GM12878 (cell line): ENCODE results near the gene GTPBP4. TPM values are rescaled to one million over a fixed set of nuclear protein-coding genes. Genes with fewer than 3 reads are reported as not detected.

ENCODE experiments used
- ATAC-seq: fragments of 200-7000 bp; cut with Tn5 transposase; 3 replicates; pipeline ENCODE4 v1.9.1; 2020; ENCODE audit warnings: mild to moderate bottlenecking, moderate library complexity
- BruUV-seq: library from RNA; stranded (reverse); fragments of 400-500 nt; replicated peaks from 2 replicates; lab custom pipeline; 2021; lab: Mats Ljungman, UMichigan
- CTCF ChIA-PET: fragments of 300-600 bp; sonication (Branson Sonifier 250); formaldehyde crosslinking; extraction: SDS; loops from one replicate; lab custom pipeline; 2021; ENCODE audit warnings: inconsistent platforms; lab: Yijun Ruan, JAX
- POLR2A ChIA-PET: fragments of 350-600 bp; formaldehyde crosslinking; extraction: SDS; loops from one replicate; lab custom pipeline; 2021; ENCODE audit warnings: inconsistent platforms; lab: Charles Lee
- RAD21 ChIA-PET: fragments of 300-600 bp; sonication (Branson Sonifier 250); formaldehyde crosslinking; loops from one replicate; lab custom pipeline; 2023; ENCODE audit warnings: antibody characterized with exemption; ENCODE audit not compliant: unreplicated experiment; lab: Charles Lee
- SMC1A ChIA-PET: fragments of 300-600 bp; sonication (Branson Sonifier 250); formaldehyde crosslinking; loops from one replicate; lab custom pipeline; 2023; ENCODE audit not compliant: unreplicated experiment, uncharacterized antibody; lab: Charles Lee
- DNase-seq: peaks from one replicate; pipeline ENCODE4 v3.0.0-alpha.2; 2011; ENCODE audit warnings: low read depth, low spot score
- FAIRE-seq: peaks from 3 replicates; lab custom pipeline; 2011; peaks lifted over from hg19 to GRCh38; lab: Jason Lieb, UNC
- H2AFZ ChIP-seq: 2 replicates; pipeline ENCODE4 v1.6.0; 2011; ENCODE audit warnings: low read depth, low read length, control low read depth; ENCODE audit not compliant: control insufficient read depth
- H3K27ac ChIP-seq: 2 replicates; pipeline ENCODE4 v1.5.1; 2011; ENCODE audit warnings: control low read depth; ENCODE audit not compliant: control insufficient read depth, insufficient read depth
- H3K27me3 ChIP-seq, 2 experiments: replicated peaks in 1 of 2; 2 replicates each; pipeline versions ENCODE4 v1.6.0 to v1.6.1; 2011; ENCODE audit warnings: low read length in 1 of 2; ENCODE audit not compliant: control insufficient read depth in 2 of 2, insufficient read depth in 2 of 2
- H3K36me3 ChIP-seq, 2 experiments: 2 replicates each; pipeline ENCODE4 v1.5.1; 2011; ENCODE audit warnings: low read length in 1 of 2; ENCODE audit not compliant: control insufficient read depth in 2 of 2, insufficient read depth in 2 of 2
- H3K4me1 ChIP-seq: 2 replicates; pipeline ENCODE4 v1.6.1; 2011; ENCODE audit warnings: mild to moderate bottlenecking, low read length, moderate library complexity, mixed read lengths; ENCODE audit not compliant: control insufficient read depth, insufficient read depth
- H3K4me2 ChIP-seq: 2 replicates; pipeline ENCODE4 v1.6.0; 2011; ENCODE audit warnings: control low read depth; ENCODE audit not compliant: control insufficient read depth, insufficient read depth
- H3K4me3 ChIP-seq: fragments of 200-600 bp; sonication (generic); 2 replicates; pipeline ENCODE4 v1.5.1; 2016
- H3K79me2 ChIP-seq: 2 replicates; pipeline ENCODE4 v1.6.0; 2011; ENCODE audit warnings: low read length; ENCODE audit not compliant: control insufficient read depth, insufficient read depth
- H3K9ac ChIP-seq: 2 replicates; pipeline ENCODE4 v1.8.0; 2011; ENCODE audit warnings: low read length, control low read depth, mixed read lengths; ENCODE audit not compliant: control insufficient read depth, insufficient read depth
- H3K9me3 ChIP-seq: replicated peaks from 3 replicates; pipeline ENCODE4 v1.5.1; 2011; ENCODE audit warnings: mild to moderate bottlenecking, low read length; ENCODE audit not compliant: control insufficient read depth, insufficient read depth
- H4K20me1 ChIP-seq: 2 replicates; pipeline ENCODE4 v1.6.0; 2011; ENCODE audit not compliant: control insufficient read depth, insufficient read depth
- KAT2A ChIP-seq: conservative IDR thresholded peaks from 2 replicates; pipeline ENCODE4 v1.6.1; 2011; ENCODE audit warnings: low read depth, low read length; ENCODE audit not compliant: control insufficient read depth
- POLR2A ChIP-seq: IDR thresholded peaks from 2 replicates; pipeline ENCODE4 v1.6.1; 2011; ENCODE audit warnings: low read depth, mild to moderate bottlenecking, low read length
- POLR2AphosphoS5 ChIP-seq: IDR thresholded peaks from 2 replicates; pipeline ENCODE4 v1.6.1; 2011; ENCODE audit warnings: mild to moderate bottlenecking, low read length, inconsistent platforms
- SMARCA5 ChIP-seq: fragments of 450-650 bp; IDR thresholded peaks from 2 replicates; pipeline ENCODE4 v1.6.1; 2017; ENCODE audit warnings: mild to moderate bottlenecking
- TAF1 ChIP-seq: IDR thresholded peaks from 2 replicates; pipeline ENCODE4 v1.6.1; 2011; ENCODE audit warnings: mild to moderate bottlenecking, low read depth, low read length, borderline replicate concordance
- ZNF384 ChIP-seq: IDR thresholded peaks from 2 replicates; pipeline ENCODE4 v1.6.1; 2012; ENCODE audit warnings: low read depth, mild to moderate bottlenecking, low read length, improper control_type of control experiment, borderline replicate concordance
- WGBS: methylation state at CpG from one replicate; pipeline ENCODE4 v1.1.6; 2016; ENCODE audit warnings: low lambda C conversion rate; ENCODE audit not compliant: insufficient replicate concordance, insufficient coverage; ENCODE audit errors: missing lambda C conversion rate; 5-methylcytosine and 5-hydroxymethylcytosine counted together
- in situ Hi-C: fragments of 300-500 bp; cut with MboI; formaldehyde crosslinking; loops from 9 replicates; pipeline ENCODE4 v1.14.3; 2018; ENCODE audit warnings: mixed read lengths
- intact Hi-C: fragments of 100-400 bp; cut with micrococcal nuclease; formaldehyde crosslinking; loops from one replicate; pipeline ENCODE4 v1.14.2; 2022; ENCODE audit not compliant: unreplicated experiment
- polyA plus RNA-seq, 11 experiments: library from polyadenylated mRNA; depleted of rRNA in 4 of 11; unstranded in 6 of 11; stranded (reverse) in 5 of 11; fragments of >200 nt; fragmentation: Nextera tagmentation in 4 of 11; fragmentation: Illumina TruSeq in 1 of 11; extraction: Ambion mirVana in 4 of 11; extraction: Trizol in 1 of 11; gene quantifications; 1 replicate in 1 of 11; 2 replicates in 10 of 11; pipeline versions ENCODE4 v1.2.1 to v1.2.3, GENCODE V29; 2011 to 2016; ENCODE audit warnings: inconsistent platforms in 2 of 11, missing spikeins in 2 of 11, low read depth in 1 of 11
- total RNA-seq, 4 experiments: library from RNA; depleted of rRNA in 3 of 4; stranded (reverse); fragments of >200 nt in 3 of 4; fragmentation: Illumina TruSeq in 1 of 4; extraction: Trizol in 1 of 4; gene quantifications; 2 replicates each; pipeline versions ENCODE4 v1.2.1 to v1.2.3, GENCODE V29; 2013 to 2021
- TF ChIP-seq, protein P1 (sequence below), 3 experiments: IDR thresholded peaks in 2 of 3; conservative IDR thresholded peaks in 1 of 3; 2 replicates each; pipeline ENCODE4 v1.5.1; 2011; ENCODE audit warnings: low read depth in 3 of 3, low read length in 3 of 3, mild to moderate bottlenecking in 3 of 3, control low read depth in 2 of 3, moderate library complexity in 2 of 3, inconsistent platforms in 1 of 3, mixed read lengths in 1 of 3; ENCODE audit not compliant: control insufficient read depth in 2 of 3, insufficient read depth in 1 of 3; ENCODE audit errors: extremely low read depth in 1 of 3

GTPBP4 gene
- total and polyA plus RNA-seq, 10 of the 15 experiments (the other 5 are each of a cell fraction or from before 2014, with no cell fraction given), result 58.5 to 118 (median 71.4) TPM

DNA sequence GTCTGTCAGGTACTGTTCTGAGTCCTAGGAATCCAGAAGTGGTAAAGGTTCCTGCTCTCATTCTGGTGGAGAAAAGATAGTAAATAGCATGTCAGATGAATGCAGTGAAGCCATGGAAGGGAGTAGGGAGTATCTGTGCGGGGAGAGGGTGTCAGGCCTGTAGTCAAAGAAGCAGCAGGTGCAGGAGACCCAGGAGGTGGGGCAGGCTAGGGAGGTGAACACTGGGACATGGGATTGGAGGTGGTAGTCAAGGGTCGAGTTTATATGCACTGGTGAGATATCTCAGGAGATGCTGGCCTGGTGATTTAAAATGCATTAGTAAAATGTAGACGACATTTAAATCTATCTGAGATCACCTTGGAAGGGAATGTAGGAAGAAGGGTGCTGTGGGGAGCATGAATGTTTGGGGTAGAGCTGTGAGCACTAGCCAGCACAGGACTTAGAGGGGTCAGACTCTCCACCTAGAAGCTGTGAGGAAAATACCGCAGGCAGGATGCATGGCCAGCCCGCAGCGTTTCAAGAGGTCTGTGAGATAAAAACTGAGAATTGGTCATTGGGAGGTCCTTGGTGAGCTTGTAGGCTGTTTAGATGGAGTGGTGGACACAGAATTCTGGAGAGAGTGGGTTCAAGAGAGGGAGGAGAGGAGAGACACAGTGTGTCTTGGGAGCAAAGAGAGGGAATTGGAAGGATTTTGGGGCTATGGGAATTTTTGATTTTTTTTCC is 6.8 kb downstream of the GTPBP4 start:
- in situ Hi-C loops (no loop called here), intact Hi-C loops (loop anchor here (2.0 kb wide), 1 partner anchor 14 kb away; no protein-coding TSS in a partner anchor)
- no peak for FAIRE-seq
- no peak overlapping the region for H3K27ac ChIP-seq
- H3K27me3 ChIP-seq, result no peaks in the 10 kb centered on the region
- ChIA-PET CTCF (interaction anchor here (1.1 kb wide), 1 partner anchor 9 kb away, joined by 3 read pairs; no protein-coding TSS in a partner anchor), RAD21 (no interaction called here), POLR2A (no interaction called here), SMC1A (no interaction called here)
- TSS peak; percentile 0 for BruUV-seq
- DNase-seq, result no peak
- peaks cover 3% of the 10 kb centered on the region; the same call in 1 of the 2 replicates for H4K20me1 ChIP-seq
- ATAC-seq, result no peak
- peaks cover 29 to 40% of the 10 kb centered on the region in 2 experiments for H3K36me3 ChIP-seq
- TF ChIP-seq KAT2A, result no peak
- TF ChIP-seq ZNF384, result no peak
- TF ChIP-seq POLR2A, result peak; percentile 40; the same call in 1 of the 2 replicates
- peak; percentile 51 for TF ChIP-seq POLR2AphosphoS5
- no peak overlapping the region for H3K4me3 ChIP-seq
- 94% methylated on average over 6 of the region's 6 CpGs for WGBS
- H3K4me2 ChIP-seq, result no peak overlapping the region
- no peaks in the 10 kb centered on the region; the same call in 2 of the 3 replicates for H3K9me3 ChIP-seq
- no peak overlapping the region for H2AFZ ChIP-seq
- no peak overlapping the region for H3K9ac ChIP-seq
- H3K79me2 ChIP-seq, result peaks cover 27% of the 10 kb centered on the region
- peaks cover 4% of the 10 kb centered on the region; the same call in 1 of the 2 replicates for H3K4me1 ChIP-seq

DNA sequence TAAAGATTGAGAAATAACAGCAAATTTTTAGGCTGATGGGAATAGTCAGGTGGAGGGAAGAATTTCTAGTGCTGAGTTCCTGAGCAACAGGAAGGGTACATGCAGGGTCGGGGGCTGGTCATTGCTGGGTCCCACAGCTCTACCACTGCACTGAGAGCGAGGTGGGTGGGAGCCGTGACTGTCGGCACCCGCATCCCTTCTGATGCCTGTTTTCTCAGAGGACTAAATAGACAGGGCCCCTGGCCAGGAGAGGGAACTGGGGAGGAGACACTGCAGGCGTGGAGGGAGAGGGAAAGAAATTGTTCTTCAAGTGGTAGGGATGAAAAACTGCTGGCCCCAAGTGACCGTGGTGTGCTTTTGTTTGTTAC is 7.3 kb downstream of the GTPBP4 start:
- intact Hi-C loops, result loop anchor here (2.0 kb wide), 1 partner anchor 13 kb away; no protein-coding TSS in a partner anchor
- BruUV-seq, result no TSS peak
- SMC1A ChIA-PET, result no interaction called here
- TF ChIP-seq POLR2A (0 out of 2 replicates have a peak, but pooled peaks have one; percentile 31), SMARCA5 (no peak), TAF1 (no peak)
- TF ChIP-seq, protein P1, sequence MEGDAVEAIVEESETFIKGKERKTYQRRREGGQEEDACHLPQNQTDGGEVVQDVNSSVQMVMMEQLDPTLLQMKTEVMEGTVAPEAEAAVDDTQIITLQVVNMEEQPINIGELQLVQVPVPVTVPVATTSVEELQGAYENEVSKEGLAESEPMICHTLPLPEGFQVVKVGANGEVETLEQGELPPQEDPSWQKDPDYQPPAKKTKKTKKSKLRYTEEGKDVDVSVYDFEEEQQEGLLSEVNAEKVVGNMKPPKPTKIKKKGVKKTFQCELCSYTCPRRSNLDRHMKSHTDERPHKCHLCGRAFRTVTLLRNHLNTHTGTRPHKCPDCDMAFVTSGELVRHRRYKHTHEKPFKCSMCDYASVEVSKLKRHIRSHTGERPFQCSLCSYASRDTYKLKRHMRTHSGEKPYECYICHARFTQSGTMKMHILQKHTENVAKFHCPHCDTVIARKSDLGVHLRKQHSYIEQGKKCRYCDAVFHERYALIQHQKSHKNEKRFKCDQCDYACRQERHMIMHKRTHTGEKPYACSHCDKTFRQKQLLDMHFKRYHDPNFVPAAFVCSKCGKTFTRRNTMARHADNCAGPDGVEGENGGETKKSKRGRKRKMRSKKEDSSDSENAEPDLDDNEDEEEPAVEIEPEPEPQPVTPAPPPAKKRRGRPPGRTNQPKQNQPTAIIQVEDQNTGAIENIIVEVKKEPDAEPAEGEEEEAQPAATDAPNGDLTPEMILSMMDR (IDR thresholded peaks at IDR 0.05 in 2 of 3, conservative IDR thresholded peaks at IDR 0.05 in 1 of 3; ENCODE audit: control insufficient read depth in 2 of 3, extremely low read depth in 1 of 3, insufficient read depth in 1 of 3, low read depth in 3 of 3, low read length in 3 of 3), result no peak
- H3K9me3 ChIP-seq, result peaks cover 1% of the 10 kb centered on the region; the same call in 1 of the 3 replicates
- H3K4me2 ChIP-seq, result no peak overlapping the region
- no peak overlapping the region for H2AFZ ChIP-seq
- H3K4me3 ChIP-seq, result no peak overlapping the region
- H3K4me1 ChIP-seq, result peaks cover 4% of the 10 kb centered on the region; the same call in 1 of the 2 replicates
- FAIRE-seq, result no peak
- ATAC-seq, result no peak
- CTCF ChIA-PET, result no interaction called here
- POLR2A ChIA-PET, result no interaction called here
- peaks cover 2% of the 10 kb centered on the region; the same call in 1 of the 2 replicates for H4K20me1 ChIP-seq
- no peak overlapping the region for H3K27ac ChIP-seq
- no peak for DNase-seq
- peaks cover 22% of the 10 kb centered on the region for H3K79me2 ChIP-seq
- no peaks in the 10 kb centered on the region for H3K27me3 ChIP-seq
- H3K9ac ChIP-seq, result no peak overlapping the region
- peaks cover 31 to 41% of the 10 kb centered on the region in 2 experiments for H3K36me3 ChIP-seq
- RAD21 ChIA-PET, result no interaction called here
- 98% methylated on average over 7 of the region's 7 CpGs for WGBS
- in situ Hi-C loops, result no loop called here
